AG04449 (cell line): ENCODE results near the gene VCP.

Experiments
- CTCF ChIA-PET: fragments of 350-600 bp; formaldehyde crosslinking; extraction: SDS; loops from one replicate; lab custom pipeline; 2021; ENCODE audit warnings: antibody characterized with exemption; lab: Yijun Ruan, JAX
- POLR2A ChIA-PET: fragments of 400-600, 350-600 bp; formaldehyde crosslinking; extraction: SDS; loops from one replicate; lab custom pipeline; 2020; ENCODE audit warnings: antibody characterized with exemption, inconsistent platforms; lab: Yijun Ruan, JAX
- DNase-seq: peaks from one replicate; pipeline ENCODE4 v3.0.0-alpha.2; 2010; ENCODE audit warnings: low read depth, low spot score
- H3K4me3 ChIP-seq: 2 replicates; pipeline ENCODE4 v1.5.1; 2011; ENCODE audit warnings: low read depth, mild to moderate bottlenecking, control low read depth, low read length
- TF ChIP-seq, protein P1 (sequence below): IDR thresholded peaks from one replicate; pipeline ENCODE4 v1.5.1; 2011; ENCODE audit warnings: mild to moderate bottlenecking, moderate library complexity, low read length, control low read depth, inconsistent platforms; ENCODE audit not compliant: insufficient read depth; ENCODE audit errors: missing control alignments

Gene VCP

DNA sequence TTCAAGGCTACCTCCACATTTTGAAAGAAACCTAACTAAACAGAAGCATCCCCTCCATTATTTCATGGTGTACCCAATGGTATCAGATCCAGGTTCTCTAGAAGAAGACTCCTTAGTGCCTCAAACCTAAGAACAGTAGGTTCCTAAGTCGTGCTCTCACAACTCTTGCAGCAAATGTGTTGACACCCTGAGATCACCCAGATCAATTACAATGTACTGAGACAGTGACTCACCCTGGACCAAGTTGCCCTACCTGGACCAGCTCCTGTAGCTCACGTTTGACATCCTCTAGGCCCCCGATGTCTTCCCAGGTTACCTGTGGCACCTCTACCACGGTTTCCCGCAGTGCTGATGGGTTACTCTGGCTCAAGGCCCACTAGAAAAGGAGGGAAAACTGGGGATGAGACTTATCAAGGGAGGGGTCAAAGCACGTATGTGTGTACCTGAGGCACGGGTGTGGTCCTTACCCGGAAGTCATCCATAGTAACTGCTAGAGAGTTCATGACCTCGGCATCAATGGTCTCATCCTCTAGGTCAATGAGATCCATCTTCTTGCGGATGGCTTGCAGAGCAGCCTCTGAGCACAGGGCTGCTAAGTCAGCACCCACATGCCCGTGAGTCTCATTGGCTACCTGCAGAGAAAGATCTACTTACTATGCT lies 11.7 kb downstream of the VCP start:
- DNase-seq: no peak
- CTCF ChIA-PET: interaction anchor here (1.4 to 5.4 kb wide), 5 partner anchors 9 to 36 kb away, joined by 4 to 40 read pairs (median 9); partner anchors contain the start of genes PIGO and VCP
- H3K4me3 ChIP-seq: no peak overlapping the region
- POLR2A ChIA-PET: interaction anchor here (1.7 kb wide), 1 partner anchor 11 kb away, joined by 9 read pairs; the partner anchor contains the start of gene VCP
- TF ChIP-seq, protein P1, sequence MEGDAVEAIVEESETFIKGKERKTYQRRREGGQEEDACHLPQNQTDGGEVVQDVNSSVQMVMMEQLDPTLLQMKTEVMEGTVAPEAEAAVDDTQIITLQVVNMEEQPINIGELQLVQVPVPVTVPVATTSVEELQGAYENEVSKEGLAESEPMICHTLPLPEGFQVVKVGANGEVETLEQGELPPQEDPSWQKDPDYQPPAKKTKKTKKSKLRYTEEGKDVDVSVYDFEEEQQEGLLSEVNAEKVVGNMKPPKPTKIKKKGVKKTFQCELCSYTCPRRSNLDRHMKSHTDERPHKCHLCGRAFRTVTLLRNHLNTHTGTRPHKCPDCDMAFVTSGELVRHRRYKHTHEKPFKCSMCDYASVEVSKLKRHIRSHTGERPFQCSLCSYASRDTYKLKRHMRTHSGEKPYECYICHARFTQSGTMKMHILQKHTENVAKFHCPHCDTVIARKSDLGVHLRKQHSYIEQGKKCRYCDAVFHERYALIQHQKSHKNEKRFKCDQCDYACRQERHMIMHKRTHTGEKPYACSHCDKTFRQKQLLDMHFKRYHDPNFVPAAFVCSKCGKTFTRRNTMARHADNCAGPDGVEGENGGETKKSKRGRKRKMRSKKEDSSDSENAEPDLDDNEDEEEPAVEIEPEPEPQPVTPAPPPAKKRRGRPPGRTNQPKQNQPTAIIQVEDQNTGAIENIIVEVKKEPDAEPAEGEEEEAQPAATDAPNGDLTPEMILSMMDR: no peak

DNA sequence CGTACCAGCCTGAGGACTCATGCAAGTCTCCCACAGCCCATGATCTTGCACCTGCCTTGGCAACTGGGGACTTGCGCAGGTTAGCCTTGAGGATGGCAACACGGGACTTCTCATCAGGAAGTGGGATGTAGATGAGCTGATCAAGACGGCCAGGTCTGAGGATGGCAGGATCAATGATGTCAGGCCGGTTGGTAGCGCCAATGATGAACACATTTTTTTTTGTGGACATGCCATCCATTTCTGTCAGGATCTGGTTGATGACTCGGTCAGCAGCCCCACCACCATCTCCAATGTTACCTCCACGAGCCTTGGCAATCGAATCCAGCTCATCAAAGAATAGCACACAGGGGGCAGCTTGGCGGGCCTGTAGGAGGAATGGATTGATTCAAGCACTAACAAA lies 13.0 kb downstream of the VCP start:
- POLR2A ChIA-PET: interaction anchor here (1.7 kb wide), 1 partner anchor 12 kb away, joined by 9 read pairs; the partner anchor contains the start of gene VCP
- TF ChIP-seq, protein P1: no peak

DNA sequence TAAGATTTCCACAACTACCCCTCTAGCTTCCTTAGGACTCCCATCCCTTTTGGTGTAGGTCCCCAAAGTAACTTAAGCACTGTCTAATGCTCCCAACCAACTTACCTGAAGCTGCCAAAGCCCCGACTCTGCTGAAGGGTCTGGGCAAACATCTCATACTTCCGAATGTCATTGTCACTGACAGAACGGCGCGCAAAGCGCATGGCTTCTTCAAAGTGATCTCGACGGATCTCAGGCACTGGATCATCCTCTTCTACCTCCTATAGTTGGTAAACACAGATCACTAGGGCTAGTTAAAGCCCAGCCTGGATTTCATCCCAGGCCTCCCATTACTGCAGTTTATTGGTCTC lies 15.2 kb downstream of the VCP start:
- POLR2A ChIA-PET: interaction anchor here (1.0 kb wide), 2 partner anchors 14 to 15 kb away, joined by 3 to 6 read pairs; partner anchors contain the start of gene VCP
- TF ChIP-seq, protein P1: no peak
- DNase-seq: no peak
- CTCF ChIA-PET: interaction anchor here (1.1 to 1.2 kb wide), 2 partner anchors 11 to 39 kb away, joined by 3 to 5 read pairs; partner anchors contain the start of gene PIGO
- no peak overlapping the region for H3K4me3 ChIP-seq

More for the DNA sequence above, 13.0 kb downstream of the VCP start:
- no peak overlapping the region for H3K4me3 ChIP-seq
- CTCF ChIA-PET: interaction anchor here (1.4 to 2.6 kb wide), 4 partner anchors 8 to 37 kb away, joined by 4 to 13 read pairs (median 6); partner anchors contain the start of genes PIGO and VCP
- DNase-seq: no peak

DNA sequence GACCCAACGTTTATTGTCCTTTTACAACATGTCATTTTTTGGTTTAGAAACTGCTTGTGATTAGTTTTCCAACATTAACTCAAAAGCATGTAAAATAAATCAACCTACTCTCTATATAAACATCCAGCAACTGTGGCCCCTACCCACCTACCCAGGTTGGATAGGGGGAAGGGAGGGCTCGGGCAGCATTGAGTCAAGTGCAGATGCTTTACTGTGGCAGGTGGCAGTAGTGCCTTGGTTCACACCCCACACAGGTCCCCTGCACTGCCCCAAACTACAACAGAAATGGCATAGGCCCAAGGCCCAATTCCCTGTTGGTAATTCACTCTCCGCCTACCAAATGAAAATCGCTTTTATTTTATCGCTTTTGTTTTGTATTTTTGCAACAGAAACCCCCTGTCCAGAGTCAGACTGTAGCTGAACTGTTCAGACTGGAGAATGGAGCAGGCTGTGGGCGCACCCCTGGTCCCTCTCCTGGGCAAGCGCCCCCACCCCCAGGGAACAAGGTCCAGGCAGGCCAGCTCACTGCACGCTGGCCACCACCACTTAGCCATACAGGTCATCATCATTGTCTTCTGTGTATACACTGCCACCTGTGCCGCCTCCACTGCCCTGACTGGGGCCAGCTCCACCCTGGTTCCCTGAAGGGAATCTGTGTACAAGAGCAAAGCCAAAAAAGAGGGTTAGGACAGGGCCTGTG lies 15.7 kb downstream of the VCP start:
- no peak overlapping the region for H3K4me3 ChIP-seq
- TF ChIP-seq, protein P1: no peak
- ChIA-PET POLR2A (interaction anchor here (0.9 to 1.0 kb wide), 3 partner anchors 10 to 16 kb away, joined by 3 to 6 read pairs (median 4); partner anchors contain the start of gene VCP), CTCF (interaction anchor here (1.1 to 1.2 kb wide), 2 partner anchors 11 to 40 kb away, joined by 3 to 5 read pairs; partner anchors contain the start of gene PIGO)
- DNase-seq: no peak

DNA sequence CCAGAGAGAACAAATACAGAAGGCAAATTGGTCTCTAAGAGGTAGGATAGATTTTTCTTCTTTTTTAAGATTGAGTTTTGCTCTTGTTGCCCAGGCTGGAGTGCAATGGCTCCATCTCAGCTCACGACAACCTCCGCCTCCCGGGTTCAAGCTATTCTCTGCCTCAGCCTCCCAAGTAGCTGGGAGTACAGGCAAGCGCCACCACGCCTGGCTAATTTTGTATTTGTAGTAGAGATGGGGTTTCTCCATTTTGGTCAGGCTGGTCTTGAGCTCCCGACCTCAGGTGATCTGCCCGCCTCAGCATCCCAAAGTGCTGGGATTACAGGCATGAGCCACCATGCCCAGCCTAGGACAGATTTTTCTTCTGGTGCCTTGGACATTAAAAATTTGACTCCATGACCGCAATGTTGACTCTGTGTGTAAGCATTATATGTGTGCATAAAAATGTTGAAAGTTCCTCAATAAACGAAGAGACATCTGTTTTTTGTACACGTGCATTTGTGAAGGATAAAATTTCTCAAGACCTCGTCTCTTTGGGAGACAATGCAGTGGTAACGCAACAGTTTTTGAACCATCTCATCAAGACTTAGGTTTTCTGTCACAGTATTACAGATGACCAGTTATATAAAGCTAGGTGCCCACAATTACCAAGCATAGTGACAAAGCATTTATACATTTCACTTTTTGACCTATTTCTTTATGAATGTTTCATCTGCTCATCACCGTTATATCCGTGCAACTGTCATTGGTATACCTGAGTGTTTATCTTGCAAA lies 17.4 kb downstream of the VCP start:
- ChIA-PET CTCF (no interaction called here), POLR2A (no interaction called here)
- no peak overlapping the region for H3K4me3 ChIP-seq
- DNase-seq: no peak
- TF ChIP-seq, protein P1: no peak
